Renal pelvis (tissue), 4 donors: ENCODE measurements around the gene CAMTA1. TPM values are rescaled to one million over a fixed set of nuclear protein-coding genes. Genes with fewer than 3 reads are reported as not detected.
A peak's percentile ranks its signal among the peaks of the same experiment; 100 is the strongest.

Experiments used
- DNase-seq: peaks from one replicate; pipeline ENCODE4 v3.0.0-alpha.2; 2013
- polyA plus RNA-seq, 3 donors: library from polyadenylated mRNA; unstranded; fragments of 120-200 nt; gene quantifications; one replicate each; pipeline ENCODE4 v1.2.1, GENCODE V29; 2013; ENCODE audit not compliant: insufficient read length in 3 of 3

Gene CAMTA1
- polyA plus RNA-seq, 3 donors: 72.3 to 83.1 (median 76.0) TPM

DNA sequence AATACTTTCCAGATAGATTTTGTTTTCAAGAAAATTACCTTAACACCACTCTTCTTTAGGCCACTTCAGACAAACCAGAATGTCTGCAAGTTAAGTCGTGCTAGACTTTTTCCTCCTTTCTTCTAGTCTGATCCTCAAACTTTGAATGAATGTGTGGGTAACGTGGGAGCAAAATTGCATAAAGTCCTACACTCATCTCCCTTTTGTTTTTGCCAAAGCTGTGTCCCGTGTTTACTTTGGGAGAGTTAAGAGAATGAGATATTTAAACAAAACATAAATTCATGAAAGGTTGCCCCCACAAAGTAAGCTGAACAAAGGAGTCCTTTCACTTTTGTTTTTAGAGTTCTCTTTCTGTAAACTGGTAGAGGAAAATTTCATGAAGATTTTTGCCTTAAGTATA is 969.0 kb downstream of the CAMTA1 start:
- no peak for DNase-seq

DNA sequence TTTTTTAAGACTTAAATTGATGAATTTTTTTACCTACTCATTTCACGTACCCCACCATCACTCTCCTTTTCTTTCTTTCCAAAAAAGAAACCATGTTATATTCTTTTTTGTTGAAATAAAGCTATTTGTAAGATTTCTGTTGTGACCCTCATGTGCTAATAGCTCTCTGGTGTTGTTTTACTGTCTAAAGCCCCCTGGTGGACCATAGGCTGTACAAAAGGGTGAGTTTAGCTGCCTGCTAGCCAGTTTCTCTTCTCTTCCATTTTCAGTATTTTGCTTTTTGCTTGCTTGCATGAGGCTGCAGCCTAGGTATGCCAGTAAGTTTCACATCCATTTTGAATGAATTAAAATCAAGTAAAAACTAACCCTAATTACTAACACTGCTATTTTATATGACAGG is 970.2 kb downstream of the CAMTA1 start:
- DNase-seq: no peak

DNA sequence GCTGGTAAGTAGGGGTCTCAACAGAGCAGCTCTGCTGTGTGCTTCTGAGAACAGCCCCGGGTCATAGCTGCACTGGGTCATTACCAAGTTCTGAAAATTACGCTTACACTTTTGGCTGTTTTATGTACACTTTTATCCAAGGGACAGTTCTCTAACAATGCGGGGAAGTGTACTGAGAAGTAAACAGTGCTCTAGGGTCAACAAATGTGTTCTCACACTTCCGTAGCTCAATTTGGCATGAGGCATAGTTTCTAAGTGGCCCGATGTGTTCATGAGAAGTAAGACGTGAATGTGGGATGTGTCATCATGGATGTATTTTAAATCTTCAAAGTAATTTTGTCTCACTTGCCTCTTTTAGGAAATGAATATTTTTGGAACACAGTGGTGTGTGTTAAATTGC is 975.0 kb downstream of the CAMTA1 start:
- no peak for DNase-seq

DNA sequence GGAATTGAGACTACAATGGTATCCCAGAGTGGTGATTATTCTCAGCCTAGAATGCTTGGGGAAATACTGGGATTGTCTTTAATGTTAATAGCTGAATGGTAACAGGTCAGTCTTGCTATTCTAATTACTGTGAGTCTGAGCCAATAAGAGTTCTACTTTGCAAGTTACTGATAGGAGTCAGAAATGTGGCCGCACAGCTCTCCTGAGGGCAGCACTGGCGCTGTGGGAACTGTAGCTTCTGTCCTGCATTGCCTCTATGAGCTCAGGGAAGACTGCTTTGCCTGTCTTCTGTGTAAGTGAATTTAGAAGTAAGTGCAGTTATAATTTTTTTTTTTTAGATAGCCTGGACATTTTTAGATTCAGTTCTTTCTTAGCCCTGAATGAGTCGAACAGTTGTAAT is 975.8 kb downstream of the CAMTA1 start:
- DNase-seq: no peak

DNA sequence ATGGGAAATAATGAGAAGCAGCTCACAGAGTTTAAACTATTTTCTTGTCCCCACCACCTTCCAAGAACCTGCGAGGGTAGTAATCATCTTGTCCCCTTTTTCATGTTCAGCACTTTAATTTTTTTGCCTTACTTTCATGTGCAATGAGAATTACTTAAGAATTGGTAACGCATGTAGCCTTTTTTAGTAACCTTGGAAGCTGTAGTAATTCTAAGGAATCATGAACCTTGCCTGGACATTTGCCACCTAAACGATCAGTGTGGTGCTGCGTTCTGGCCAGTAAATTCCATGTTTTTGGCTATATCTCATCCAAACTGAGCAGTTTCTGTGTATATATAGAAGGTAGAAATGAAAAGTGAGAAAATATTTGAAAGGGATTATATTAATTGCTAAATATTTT is 981.9 kb downstream of the CAMTA1 start:
- no peak for DNase-seq

DNA sequence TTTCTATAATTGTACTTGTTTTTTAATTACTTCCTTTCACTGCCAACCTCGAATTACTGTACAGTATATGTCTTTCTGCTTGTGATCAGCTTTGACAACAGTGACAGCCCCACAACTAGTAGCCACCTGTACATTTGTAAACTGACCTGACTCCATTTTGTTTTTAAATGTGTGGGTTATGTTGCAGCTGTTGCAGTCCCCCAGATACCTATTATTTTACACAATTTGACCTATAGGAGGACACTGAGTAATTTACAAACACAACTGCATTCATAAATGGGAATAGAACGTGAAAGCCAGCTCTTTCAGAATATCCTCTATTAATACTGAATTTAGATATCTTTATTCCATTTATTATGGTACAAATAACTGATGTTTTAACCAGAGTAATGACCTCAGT is 983.3 kb downstream of the CAMTA1 start:
- no peak for DNase-seq

DNA sequence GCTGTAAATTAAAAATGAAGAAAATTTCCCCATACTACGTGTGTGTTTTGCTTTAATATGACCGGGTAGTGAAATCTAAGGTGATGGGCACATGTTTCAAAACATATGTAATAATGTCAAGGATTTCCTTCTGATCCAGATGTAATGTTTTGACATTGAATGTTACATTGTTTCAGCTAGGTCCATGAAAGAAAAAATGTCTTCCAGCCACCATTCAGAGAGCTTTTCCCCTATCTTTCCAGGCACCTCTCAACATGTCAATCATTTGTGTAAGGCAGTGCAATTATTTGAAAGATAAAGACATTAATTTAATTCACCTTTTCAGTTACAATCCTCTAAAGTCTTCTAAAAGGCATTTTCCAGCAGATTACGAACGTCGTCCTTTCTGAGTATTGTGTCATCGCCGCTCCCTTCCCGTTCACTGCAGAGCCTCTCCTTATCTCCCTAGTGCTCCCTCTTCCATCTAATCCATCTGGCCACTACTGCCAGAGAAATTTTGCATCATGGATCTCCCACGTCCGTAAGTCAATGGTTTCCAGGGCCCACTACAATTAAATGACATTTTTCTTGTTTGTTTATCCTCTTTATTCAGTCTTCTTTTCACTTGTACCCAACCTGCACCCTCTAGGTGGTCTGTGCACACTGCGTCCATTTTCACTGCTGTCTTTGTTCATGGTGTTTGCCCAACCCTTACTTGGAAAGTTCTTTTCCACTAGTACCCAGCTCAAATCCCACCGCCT is 984.6 kb downstream of the CAMTA1 start:
- no peak for DNase-seq

DNA sequence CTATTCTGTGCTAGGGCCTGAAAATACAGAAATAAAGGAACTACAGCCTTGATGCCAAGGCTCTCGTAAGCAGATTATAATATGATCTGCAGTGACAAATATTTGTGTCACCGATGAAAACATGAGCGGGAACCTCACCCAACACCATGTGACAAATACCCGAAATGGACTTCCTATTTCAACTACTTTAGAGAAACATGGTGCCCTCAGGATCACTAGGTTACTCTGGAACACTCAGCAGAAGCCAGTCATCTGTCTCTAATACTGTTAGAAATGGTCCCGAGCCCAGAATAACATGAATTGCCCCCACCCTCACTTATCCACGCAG is 985.4 kb downstream of the CAMTA1 start:
- no peak for DNase-seq

DNA sequence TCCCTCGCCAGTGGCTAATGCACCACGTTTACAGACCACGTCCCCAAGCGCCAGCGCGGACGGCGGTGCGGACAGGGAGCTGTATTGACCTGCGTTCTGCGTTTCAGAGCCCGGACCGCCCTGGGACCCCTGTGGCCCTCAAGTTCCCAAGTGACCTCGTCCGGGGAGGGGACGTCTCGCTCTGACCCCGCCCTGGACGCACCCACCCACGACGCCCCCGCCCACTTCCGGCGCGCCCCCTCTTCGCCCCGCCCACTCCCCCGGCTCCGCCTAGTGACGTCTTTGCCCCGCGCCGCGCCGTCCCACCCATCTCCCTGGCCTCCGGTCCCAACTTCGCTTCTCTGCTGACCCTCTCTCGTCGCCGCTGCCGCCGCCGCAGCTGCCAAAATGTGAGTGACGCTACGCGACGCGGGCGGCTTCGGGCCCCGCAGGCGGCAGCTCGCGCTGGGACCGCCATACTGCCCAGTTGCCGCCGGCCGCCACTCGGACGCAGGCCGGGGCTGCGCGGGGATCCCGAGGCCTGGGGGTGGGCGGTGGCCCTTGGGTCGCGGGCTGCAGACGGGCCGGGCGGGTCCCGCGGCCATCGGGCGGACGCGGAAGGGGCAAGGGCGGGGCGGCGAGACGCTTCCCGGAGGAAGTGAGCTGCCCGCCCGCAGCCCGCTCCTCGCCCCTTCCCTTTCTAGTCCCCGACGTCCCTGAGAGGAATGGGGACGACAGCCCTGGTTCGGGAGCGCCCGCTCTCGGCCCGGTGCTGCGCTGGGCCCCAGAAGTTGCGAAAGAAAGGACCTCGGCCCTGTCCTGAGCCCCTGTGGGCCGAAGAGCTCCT is 986.0 kb downstream of the CAMTA1 start, which contains the start of gene VAMP3:
Gene VAMP3 (plus strand): TSS at position 300 of the 826 bp plus-strand sequence. CDS start 88 bp downstream, at position 388.
- peak; percentile 80 for DNase-seq

DNA sequence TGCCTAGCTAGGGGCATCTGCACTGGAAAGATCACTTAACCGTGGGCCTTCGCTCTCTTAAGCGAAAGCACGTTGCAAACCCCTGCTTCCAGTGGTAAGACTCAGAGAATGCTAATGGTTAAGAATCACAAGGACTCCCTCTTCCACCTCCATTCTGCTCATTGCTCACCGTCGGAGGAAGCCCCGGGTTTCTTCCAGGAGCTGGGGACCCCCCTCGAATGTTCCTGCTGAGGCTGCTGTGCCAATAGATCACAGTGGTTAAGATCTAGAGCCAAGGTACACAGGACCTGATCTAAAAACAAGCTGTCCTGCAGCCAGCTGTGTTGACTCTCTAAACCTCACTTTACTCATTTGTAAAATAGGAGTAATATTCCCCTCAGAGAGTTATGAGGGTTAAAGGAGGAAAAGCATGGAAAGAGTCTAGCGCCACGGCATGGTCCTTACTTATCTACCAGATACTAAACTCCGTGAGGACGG is 986.6 kb downstream of the CAMTA1 start:
- DNase-seq: no peak

DNA sequence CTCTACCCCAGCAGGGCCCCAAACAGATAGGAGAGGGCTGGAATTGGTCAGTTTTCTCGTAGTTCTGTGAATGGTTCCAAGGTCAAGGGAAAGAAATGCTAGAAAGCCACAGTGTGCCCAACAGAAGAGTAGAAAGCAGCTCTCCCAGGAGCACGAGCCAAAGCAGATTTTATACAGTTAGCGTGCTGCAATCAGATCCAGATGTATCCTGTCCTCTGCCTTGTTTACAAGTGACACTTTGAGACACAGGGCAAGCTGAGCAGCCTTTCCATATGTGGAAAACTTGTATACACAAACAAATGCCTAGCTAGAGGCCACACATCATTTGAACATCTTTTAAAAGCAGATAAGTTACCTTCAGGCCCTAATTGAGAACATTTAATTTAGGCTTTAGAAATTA is 992.3 kb downstream of the CAMTA1 start:
- no peak for DNase-seq

DNA sequence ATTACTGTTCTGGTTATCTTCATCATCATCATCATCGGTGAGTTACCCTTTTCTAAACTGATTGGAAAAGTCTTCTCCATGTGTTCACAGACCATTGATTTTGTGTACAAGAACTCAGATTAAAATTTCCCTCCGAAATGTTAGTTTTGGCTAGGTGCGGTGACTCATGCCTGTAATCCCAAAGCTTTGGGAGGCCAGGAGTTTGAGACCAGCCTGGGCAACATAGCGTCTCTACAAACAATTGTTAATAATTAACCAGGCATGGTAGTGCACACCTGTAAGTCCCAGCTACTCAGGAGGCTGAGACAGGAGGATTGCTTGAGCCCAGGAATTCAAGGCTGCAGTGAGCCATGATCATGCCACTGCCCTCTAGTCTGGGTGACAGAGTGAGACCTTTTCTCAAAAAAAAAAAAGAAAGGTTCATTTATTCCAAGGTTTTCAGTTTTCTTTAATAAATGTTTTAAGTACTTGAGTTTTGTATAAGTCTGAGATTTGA is 992.9 kb downstream of the CAMTA1 start:
- DNase-seq: no peak

DNA sequence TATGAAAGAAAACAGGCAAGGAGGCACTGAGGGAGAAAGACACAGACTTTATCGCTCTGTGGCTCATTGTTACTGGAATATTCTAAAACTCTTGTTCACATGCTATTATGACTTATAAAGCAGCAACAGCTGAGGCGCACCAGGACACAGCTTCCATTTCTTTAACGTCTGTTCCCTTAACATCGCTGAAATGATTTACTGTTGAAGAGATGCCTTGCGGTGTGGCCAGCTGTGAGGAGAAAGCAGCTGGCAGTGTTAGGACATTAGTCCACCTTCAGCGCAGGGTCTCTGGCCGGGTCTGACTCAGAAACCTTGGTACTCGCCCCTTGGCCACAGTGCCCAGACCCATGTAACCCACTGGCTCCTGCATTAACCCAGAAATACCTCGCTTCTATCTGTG is 995.7 kb downstream of the CAMTA1 start:
- no peak for DNase-seq

DNA sequence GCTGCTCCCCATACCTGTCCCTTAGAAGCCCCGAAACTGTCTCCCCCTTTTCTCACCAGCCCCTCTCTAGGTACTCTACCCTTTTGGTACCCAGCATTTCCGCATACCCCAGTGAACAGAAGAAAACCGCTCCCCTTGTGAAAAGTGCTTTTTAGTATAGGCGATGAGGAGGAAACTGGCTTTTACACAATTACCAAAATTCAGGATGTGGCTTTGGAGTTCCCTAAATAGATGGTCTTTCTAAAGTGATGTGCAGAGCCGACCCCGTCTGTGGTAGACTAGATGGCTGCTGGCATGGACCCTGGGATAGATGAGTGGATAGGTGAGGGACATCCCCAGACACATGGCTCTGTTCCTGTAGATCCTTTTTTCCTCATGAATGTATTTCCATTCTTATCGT is 996.2 kb downstream of the CAMTA1 start:
- no peak for DNase-seq

DNA sequence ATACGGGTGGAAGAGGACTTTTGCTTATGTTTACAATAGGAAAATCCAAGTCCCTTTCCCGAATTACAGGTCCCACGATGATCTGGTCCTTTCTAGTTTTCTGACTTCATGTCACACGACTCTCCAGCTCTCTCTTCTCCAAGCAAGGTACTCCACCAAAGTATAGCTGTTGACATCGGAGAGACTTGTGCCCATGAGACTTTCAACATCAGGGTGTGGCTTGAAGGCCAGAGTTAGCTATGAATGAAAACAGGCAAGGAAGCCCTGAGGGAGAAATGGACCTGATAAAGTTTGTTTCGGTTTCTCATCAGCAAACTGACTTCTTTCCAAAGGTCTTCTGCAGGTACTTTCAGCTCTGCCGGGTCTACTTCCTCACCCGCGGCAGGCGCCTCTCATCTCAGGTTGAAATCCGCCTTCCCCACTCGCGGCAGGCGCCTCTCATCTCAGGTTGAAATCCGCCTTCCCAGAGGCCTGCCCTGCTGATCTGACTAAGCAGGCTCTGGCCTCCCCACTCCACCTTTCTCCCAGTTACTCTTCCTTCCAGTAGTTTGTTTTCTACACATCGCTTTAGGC is 996.8 kb downstream of the CAMTA1 start:
- DNase-seq: no peak

DNA sequence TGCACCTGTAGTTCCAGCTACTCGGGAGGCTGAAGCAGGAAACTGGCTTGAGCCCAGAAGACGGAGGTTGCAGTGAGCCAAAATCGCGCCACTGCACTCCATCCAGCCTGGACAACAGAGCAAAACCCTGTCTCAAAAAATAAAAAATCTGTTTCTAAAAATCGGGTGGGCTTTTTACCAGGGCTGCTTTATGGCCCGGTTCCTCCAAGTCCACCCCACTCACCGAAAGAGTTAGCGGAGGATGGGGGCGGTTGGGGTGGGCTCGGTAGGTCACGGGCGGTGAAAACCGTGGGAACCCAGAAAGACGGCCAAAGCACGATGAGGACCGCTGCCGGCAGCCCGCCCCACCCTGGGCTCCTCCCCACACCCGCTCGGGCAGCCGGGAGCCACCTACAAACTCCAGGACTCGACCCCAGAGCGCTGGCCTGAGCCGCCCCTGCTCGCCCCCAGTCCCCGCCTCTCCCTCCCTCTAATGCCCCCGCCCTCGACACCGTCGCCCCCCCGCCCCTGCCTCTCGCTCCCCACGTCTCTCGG is 998.0 kb downstream of the CAMTA1 start:
- DNase-seq: no peak

DNA sequence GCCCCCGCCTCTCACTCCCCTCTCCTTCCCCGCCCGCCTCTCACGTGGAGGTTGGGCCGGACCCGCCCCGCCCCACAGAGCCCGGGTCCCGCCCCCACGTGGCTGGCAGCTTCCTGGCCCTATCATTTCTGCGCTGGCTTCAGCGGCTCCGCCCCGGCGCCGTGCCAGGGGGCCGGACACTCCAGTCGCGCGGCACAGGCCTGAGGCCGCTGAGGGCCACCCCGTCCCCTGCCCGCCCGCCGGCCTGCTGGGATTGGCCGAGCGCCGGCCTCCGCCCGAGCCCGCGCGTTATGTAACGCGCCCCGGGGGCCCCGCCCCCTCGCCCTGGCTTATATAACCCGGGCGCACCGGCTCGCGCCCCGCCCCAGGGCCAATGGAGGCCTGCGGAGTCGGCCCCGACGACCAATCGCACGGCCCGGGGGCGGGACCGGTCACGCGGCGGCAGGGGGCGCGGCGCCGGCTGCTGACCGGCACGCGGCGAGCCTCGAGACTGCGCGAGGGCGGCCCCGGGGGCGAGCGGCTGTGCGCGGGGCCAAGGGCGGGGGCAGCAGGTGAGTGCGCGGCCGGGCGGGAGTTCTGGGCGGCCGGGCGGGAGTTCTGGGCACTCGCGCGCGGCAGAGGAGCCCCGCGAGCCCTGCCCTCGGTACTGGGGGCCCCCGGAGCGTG is 998.7 kb downstream of the CAMTA1 start, which contains the start of gene PER3:
Gene PER3 (plus strand): TSS at position 466 of the 666 bp plus-strand sequence. CDS start 587 bp downstream, outside the sequence.
- peak; percentile 96 for DNase-seq

DNA sequence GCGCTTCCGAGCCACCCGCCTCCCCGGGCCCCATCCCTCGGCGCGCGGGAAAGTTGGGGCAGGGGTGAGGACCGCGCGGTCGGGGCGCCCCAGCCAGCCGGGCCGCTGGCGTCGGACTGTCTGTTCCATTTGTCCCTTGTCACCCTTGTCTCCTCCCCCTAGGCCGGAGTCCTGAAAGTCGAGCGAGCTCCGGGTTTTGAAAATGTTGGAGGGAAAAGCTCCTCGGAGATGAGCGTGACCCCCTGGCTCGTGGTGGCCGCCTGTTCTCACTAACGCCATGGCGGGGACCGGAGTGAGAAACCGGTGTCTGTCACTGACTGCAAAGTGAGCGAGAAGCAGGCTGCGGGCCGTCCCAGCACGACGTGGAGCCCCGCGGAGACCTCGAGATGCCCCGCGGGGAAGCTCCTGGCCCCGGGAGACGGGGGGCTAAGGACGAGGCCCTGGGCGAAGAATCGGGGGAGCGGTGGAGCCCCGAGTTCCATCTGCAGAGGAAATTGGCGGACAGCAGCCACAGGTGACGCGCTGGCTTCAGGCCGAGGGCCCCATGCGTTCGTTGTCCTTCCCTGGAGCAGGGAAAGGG is 999.3 kb downstream of the CAMTA1 start:
- peak; percentile 22 for DNase-seq

DNA sequence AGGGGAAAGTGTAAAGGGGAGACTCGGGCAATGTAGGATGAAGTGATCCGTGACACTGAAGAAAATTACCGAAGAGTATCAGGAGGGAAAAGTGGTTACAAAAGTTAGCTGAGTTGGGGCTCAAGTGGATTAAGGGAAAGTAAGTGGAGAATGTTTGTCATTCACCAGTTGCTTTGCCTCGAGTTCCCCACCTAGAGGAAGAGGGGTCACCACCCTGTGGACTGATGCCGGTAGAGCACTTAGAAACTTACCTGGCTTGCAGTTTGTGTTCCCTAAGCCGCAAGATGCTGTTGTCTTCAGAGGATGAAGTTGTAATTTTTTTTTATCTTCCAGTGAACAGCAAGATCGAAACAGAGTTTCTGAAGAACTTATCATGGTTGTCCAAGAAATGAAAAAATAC is 999.9 kb downstream of the CAMTA1 start:
- DNase-seq: no peak

DNA sequence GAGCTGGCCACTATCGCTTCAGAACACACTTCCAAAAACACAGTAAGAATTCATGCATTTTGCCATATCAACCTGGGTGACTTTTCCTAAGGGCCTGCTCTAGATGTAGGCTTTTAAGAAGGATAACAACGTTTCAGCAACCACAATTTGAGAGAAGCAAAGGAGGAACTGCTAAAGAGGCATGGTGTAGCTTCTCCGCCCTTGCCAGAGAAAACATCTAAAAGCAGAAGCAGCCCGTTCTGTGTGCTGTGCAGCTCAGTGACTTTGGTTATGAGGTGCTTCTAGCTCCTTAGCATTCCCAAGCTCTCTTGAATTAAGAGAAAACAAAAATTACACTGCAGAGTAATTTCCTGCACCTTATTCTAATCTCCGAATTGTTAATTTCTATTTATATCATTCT is 1001.5 kb downstream of the CAMTA1 start:
- DNase-seq: no peak

DNA sequence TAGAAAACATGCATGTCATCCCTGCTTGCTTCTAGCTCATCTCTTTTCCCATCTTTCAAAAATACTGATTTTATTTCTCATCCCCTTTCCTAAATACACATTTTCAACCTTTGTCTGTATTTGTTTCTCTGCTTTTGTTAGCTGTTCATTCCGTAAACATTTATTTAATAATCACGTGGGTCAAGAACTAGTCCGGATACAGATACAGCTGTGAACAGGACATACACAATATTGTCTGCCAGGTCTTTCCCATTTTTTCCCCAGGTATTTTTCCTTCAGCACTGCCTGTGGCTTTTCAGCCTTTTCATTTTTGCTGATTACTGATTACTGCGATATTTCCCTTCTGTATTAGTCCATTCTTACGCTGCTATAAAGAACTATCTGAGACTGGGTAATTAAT is 1004.6 kb downstream of the CAMTA1 start:
- no peak for DNase-seq
